ENCODE results near the gene EDIL3.
"Not testable (repeated sequence)": the region's sequence is repeated elsewhere in the genome, so short reads cannot be mapped to it uniquely, and the experiment has no call there.

EDIL3 gene

DNA sequence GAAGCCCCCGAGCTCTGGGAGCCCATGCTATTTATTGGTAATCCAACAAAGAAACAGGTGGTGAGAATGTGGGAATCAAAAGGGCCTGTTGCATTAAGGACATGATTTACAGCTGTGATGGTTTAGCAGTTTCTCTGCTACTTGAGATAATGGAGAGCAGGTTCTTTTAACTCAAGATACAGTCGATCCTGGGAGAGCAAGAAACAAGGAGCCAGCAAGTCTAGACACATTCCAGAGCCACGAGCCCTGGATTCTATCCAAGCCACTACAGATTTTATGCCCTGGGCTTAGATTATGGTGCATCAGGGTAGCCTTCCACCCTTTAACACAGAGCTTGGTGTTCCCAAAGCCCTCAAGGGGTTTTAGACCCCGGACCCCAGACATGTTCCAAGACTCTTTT is 87.0 kb downstream of the EDIL3 start:
- DNase-seq = not testable (repeated sequence)

DNA sequence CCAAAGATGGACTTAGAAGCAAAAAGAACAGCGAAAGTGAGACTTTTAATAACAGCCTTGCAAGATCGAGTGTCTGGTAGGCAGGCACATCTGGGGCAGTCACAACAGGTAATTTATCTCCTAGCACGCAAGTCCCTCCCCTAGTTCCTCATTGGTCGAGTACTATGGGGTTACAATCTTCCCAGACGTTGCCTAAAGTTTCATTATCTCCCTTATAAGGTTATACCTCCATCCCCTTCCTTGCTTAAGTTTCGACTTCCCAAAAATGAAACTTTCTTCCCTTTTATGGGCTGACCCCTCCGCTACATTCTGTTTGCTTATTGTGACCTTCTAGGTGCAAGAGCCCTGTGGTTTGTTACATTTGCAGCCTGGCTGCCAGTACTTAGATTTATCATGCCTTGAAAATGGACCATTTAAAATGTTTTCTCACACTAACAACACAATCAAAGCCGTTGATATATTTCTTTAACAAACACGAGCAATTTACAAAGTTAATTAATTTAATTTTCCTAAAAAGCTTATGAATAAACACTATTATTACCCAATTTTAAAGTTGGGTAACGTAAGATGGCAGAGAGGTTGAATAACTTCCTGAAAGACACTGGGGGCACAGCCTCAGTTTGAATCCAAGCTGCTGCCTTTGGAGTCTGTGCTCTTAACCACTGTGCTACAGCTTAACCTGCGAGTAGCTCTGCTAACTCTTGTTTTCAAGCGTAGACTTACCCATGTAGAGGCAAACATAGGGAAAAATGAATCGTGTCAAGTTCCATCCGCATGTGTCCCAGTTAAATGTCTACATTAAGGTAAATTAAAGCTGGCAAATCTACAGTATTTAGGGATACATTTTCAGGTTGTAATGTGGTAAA is 91.7 kb downstream of the EDIL3 start:
- DNase-seq = no peak

GRCh38 chr5:84292000-84292642 is 92.6 kb downstream of the EDIL3 start:
- no peak for DNase-seq

GRCh38 chr5:84290673-84291072 is 94.0 kb downstream of the EDIL3 start:
- no peak for DNase-seq

GRCh38 chr5:84290161-84290560 is 94.5 kb downstream of the EDIL3 start:
- no peak for DNase-seq

DNA sequence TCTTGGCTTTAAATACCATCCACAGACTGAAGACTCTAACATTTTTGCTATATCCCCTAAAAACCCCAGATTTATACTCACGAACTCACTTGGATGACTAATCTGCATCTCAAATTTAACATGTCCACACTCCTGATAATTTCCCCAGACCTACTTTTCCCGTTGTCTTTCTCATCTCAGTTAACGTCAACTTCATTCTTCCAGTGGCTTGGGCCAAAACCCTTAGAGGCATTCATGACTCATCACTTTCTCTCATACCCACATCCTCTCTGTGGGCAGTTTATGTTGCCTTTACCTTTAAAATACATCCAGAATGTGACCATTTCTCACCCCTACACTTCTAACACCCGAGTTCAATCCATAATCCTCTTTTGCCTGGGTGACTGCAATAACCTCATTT is 96.7 kb downstream of the EDIL3 start:
- DNase-seq = no peak

GRCh38 chr5:84286662-84287061 is 98.0 kb downstream of the EDIL3 start:
- no peak for DNase-seq

DNA sequence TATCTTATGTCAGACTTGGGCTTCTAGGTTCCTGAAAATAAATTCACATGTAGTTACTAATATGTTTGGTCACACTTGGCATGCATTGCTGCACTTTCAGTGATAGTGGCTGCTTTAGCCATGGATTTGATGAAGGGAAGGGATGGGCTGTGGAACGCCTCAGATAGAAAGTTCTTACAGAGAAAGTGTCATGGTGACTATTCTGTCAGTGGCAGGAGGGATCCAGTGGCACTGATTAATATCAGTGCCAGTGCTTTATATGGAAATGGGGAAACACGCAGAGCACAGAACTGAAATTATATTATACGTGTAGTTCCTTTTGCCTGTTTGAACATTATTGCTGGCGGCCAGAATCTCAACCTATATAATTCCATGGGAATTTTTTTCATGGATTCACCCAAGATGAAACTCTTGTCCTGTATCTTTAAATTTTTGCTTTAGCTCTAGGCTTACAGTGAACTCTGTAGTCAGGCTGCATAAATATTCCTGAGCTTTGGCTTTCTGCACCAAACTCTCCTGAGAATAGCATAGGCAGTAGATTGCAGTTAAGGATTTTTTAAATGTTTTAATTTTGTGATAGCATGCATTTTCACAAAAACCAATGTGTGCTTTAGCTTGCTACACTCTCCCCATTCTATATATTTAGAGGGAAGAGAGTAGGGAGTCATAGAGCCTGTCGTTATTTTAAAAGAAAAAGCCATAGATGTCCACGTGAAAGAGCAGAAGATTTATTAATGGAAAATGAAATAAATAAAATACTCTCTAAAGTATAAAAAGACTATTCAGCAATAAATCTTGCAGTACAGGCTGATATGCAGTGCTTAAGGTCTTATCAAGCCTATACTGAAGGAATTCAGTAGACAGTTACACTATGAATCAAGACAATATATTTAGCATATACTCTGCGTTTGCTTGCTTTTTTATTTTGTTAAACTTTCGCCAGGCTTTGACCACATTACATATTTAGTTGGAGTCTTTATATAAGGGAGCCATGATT is 98.7 kb downstream of the EDIL3 start:
- DNase-seq = no peak

DNA sequence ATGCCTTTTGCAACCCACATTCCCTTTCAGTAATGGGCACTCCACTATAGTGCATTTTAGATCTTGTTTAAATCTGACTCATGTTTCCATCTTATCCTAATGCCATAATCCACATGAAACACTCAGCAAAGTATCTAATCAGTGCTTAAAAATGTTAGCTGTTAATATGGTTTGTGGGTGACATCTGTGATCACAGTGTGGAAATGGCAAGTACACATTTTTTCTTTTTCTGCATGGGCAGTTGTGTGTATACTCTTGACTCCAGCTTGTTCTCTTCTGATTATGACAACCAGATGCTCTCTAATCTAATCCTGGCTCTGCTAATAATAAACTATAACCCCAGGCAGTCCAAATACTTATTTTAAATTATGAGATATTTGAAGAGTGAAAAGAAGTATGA is 103.3 kb downstream of the EDIL3 start:
- DNase-seq = no peak

GRCh38 chr5:84279234-84279633 is 105.4 kb downstream of the EDIL3 start:
- no peak for DNase-seq

GRCh38 chr5:84275609-84276008 is 109.1 kb downstream of the EDIL3 start:
- DNase-seq = no peak

DNA sequence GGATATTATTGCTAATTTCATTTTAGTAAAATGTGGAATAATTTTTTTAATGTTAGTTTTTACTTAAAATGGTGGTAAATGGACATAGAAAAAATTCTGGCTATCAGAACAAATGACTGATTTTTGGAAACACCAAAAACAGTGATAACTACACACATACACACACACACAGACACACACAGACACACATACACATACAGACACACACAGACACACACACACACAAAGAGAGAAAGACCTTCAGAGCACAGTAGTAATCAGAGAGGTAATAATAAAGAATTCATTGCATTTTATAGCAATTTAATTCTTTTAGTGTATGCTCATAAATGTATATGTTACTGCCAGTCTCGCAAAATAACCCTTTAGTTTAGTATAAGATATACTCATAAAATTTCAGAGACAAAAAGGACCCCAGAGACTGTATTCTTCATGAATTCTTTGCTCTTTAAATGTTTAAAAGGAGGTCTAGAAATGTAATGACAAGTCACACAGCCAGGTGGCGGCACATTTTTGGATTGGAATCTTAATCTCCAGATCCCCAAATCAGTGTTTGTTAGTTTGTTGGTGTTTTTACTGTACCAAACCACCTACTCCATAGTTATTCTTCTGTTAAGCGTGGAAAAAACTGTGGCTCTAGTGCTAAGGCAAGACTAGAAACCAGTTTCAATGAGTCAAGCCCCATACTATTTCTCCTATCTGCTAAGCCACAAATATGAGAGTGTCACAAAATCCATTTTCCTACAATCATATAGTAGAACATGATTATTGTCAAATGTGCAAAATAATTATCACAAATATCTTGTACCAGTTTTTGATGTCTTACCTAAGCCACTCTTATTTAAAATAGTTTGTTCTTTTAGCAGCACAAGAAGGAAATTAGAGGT is 109.9 kb downstream of the EDIL3 start:
- no peak for DNase-seq

GRCh38 chr5:84273517-84273883 is 111.2 kb downstream of the EDIL3 start:
- DNase-seq = no peak

DNA sequence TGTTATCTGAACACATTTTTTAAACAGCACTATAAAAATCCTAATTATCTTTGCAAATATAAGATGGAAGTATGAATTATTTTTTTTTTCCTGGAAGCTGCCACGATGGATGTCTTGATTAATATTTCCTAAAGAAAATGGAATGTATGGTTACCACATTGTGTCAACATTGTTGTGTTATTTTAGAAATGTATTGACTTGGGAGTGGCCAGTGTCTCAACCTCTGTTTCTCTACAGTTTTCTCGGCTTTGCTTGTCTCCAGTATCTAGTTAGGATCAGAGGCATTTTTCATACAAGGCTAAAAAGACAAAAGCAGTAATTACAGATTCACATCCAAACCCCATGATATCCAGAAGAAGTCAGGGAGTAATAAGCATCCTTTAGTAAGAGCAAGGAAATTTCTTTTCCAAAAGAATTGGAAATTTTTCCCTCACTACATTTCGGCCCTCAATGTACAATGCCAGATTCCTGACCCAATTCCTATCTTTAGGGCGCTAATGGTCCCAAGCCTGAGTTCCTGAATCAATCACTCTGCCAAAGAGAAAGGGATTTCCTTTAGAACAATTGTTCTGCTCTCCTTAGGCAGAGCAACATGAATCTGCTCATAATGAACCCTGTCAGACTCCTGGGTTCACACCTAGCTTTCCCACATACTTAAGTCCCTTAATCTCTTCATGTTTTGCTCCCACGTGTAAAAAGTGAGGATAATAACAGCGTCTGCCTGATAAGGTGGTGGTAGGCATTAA is 111.7 kb downstream of the EDIL3 start:
- no peak for DNase-seq

DNA sequence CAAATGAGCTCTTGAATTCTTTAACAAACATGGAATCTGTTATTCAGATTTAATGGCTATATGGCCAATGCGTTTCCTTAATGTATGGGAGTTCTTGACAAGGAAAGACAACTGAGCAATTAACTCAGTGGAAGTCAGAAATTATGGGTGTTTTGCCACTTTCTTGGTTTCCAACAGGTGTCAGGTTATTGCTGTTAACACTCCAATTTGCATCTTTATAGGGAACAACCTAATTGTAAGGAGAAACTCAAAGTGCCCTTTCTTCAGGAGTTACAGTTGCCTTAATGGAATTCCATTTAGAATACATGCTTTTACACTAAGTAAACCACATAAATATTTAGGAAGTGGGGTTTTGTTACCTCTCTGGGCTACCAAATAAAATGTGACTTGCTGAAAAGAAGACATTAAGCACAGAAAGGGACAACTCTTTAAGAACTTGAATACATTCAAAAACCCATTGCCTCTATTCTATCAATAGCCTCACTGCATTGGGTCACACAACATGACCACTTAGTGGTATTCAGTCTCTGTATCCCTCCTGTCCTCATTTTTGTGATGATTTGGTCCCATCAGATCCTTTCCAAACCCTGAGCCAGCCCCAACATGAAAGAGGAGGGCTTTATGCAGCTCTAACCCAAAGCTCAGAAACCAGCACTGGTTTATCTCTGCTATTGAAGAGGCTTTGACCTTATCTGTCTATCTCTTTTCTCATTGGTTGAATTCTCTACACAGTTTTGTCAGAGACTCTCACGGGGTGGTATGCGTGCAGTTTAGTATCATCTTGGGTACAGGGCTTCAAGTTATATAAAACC is 118.7 kb downstream of the EDIL3 start:
- DNase-seq = no peak

DNA sequence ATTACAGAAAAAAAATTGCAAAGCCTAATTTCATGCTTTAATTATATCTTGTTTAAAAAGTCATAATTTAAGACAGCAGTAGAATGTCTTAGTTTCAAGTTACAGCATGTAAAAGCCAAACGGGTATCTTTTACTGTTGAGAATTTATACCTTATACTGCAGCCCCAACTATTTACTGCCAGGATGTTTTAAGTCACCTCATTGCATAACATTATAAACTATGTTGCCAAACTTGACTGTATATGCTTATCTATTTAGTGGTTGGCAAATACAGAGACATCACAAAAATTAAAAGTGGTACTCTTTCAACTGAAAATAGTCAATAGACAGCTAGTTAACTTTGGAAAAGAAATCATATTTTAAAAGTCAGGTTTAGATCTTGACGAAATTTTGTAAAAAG is 119.5 kb downstream of the EDIL3 start:
- DNase-seq = no peak

DNA sequence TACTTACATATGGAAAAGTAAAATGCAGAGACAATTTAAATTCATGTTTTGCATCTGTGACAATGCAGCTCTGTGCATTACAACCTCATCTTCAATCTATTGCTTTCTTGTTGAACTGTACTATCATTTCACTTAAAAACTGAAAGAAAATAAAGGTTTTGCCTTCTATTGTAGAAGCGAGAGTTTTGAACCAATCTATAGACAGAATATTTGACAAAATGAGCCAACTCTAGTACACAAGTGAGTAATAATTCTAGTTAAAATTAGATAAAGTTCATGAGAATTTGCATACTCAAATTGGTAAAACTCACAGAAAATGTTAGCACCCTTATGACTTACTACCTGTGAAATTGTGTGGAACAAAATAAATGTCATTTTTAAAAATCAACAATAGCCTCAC is 123.7 kb downstream of the EDIL3 start:
- no peak for DNase-seq

- DNase-seq = no peak
These were observed 124.5 kb downstream of the EDIL3 start for GRCh38 chr5:84260140-84260539.

DNA sequence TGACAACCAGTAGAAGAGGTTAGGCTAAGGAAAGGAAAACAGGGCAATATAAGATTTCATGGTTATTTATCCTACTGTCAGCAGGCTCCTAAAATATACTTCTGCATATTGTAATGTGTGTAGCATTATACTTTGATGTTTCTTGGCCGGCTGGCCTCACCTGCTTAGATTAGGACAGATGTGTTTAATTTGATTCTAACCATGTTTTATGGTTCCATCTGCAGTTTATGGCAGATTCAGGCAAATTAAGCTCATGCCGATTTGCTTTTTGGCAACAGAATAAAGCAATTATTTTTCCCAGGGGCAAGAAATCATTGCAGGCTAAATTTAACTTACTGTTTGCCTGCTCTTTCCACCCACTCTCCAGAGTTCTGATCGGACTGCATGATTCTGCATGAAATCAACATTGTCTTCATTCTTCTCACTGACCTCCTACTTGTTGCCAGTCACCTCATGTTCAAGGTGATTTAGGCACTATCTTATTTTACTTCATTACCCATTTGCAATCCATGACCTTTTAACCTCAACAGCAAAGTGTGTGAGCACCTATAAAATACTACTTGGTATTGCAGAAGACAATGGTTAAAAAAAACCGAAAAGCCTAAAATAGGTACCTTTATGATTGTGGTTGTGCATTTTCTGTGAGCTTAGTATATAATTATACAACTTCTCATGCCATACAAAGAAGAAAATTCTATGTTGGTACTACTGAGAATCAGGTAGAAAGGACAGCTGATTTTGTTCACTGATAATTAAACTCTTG is 125.2 kb downstream of the EDIL3 start:
- no peak for DNase-seq

GRCh38 chr5:84257061-84257460 is 127.6 kb downstream of the EDIL3 start:
- DNase-seq = no peak

All from CD4-positive, alpha-beta T cell treated with Interleukin-15 for 1 hour (primary cell).